HepG2 (cell line): ENCODE results near the gene USP27X. TPM values are rescaled to one million over a fixed set of nuclear protein-coding genes. Genes with fewer than 3 reads are reported as not detected.
A peak's percentile ranks its signal among the peaks of the same experiment; 100 is the strongest.

Experiments
- BATF2 ChIP-seq: sonication (generic); formaldehyde crosslinking; IDR thresholded peaks from 2 replicates; pipeline ENCODE4 v1.8.0; 2022; ENCODE audit warnings: mild to moderate bottlenecking, missing genetic modification reagents, moderate library complexity
- ETV5 ChIP-seq: IDR thresholded peaks from 2 replicates; pipeline ENCODE4 v1.6.1; 2018; ENCODE audit warnings: missing biosample characterization, missing genetic modification reagents, inconsistent platforms, borderline replicate concordance
- GPBP1L1 ChIP-seq: sonication (generic); formaldehyde crosslinking; IDR thresholded peaks from 2 replicates; pipeline ENCODE4 v1.5.0; 2020; ENCODE audit warnings: mild to moderate bottlenecking, missing genetic modification reagents
- IRF1 ChIP-seq: sonication (generic); formaldehyde crosslinking; IDR thresholded peaks from 2 replicates; pipeline ENCODE4 v1.4.0; 2020; ENCODE audit warnings: low read depth, mild to moderate bottlenecking, missing genetic modification reagents
- KLF11 ChIP-seq: IDR thresholded peaks from 2 replicates; pipeline ENCODE4 v1.6.1; 2016; ENCODE audit warnings: missing compliant biosample characterization
- MAFG ChIP-seq: sonication (generic); formaldehyde crosslinking; IDR thresholded peaks from 2 replicates; pipeline ENCODE4 v1.5.1; 2020; ENCODE audit warnings: mild to moderate bottlenecking, missing genetic modification reagents
- MAZ ChIP-seq, 2 experiments: sonication (generic) in 1 of 2; formaldehyde crosslinking in 1 of 2; IDR thresholded peaks; 2 replicates each; pipeline versions ENCODE4 v1.5.0 to v1.6.1; 2012 to 2020; ENCODE audit warnings: low read depth in 2 of 2, mild to moderate bottlenecking in 2 of 2, borderline replicate concordance in 1 of 2, improper control_type of control experiment in 1 of 2, low read length in 1 of 2, missing genetic modification reagents in 1 of 2, moderate library complexity in 1 of 2
- MEF2D ChIP-seq: sonication (generic); formaldehyde crosslinking; IDR thresholded peaks from 2 replicates; pipeline ENCODE4 v1.5.1; 2020; ENCODE audit warnings: mild to moderate bottlenecking, missing genetic modification reagents
- MIER3 ChIP-seq: IDR thresholded peaks from 2 replicates; pipeline ENCODE4 v1.6.1; 2016; ENCODE audit warnings: missing compliant biosample characterization, borderline replicate concordance
- NR2F1 ChIP-seq, 2 experiments: fragments of 450-650 bp in 1 of 2; formaldehyde crosslinking in 1 of 2; IDR thresholded peaks; 2 replicates each; pipeline versions ENCODE4 v1.5.0 to v1.6.1; 2016 to 2020; ENCODE audit warnings: mild to moderate bottlenecking in 1 of 2, missing compliant biosample characterization in 1 of 2, missing genetic modification reagents in 1 of 2, moderate library complexity in 1 of 2
- PREB ChIP-seq: sonication (generic); formaldehyde crosslinking; IDR thresholded peaks from 2 replicates; pipeline ENCODE4 v1.4.0; 2020; ENCODE audit warnings: missing genetic modification reagents
- SCMH1 ChIP-seq: sonication (generic); formaldehyde crosslinking; IDR thresholded peaks from 2 replicates; pipeline ENCODE4 v1.9.0; 2021; ENCODE audit warnings: missing genetic modification reagents, mild to moderate bottlenecking, borderline replicate concordance
- TOPORS ChIP-seq: sonication (generic); formaldehyde crosslinking; IDR thresholded peaks from 2 replicates; pipeline ENCODE4 v1.8.0; 2023; ENCODE audit warnings: mild to moderate bottlenecking, missing genetic modification reagents
- ZBTB26 ChIP-seq: IDR thresholded peaks from 2 replicates; pipeline ENCODE4 v1.6.1; 2016; ENCODE audit warnings: missing compliant biosample characterization, missing genetic modification reagents, borderline replicate concordance
- ZBTB37 ChIP-seq: sonication (generic); formaldehyde crosslinking; IDR thresholded peaks from 2 replicates; pipeline ENCODE4 v1.4.0; 2020; ENCODE audit warnings: mild to moderate bottlenecking, missing genetic modification reagents
- ZNF30 ChIP-seq: sonication (generic); formaldehyde crosslinking; IDR thresholded peaks from 2 replicates; pipeline ENCODE4 v1.5.0; 2020; ENCODE audit warnings: mild to moderate bottlenecking, missing genetic modification reagents
- ZNF557 ChIP-seq: sonication (generic); formaldehyde crosslinking; IDR thresholded peaks from 2 replicates; pipeline ENCODE4 v1.4.0; 2020; ENCODE audit warnings: missing genetic modification reagents
- ZNF614 ChIP-seq: IDR thresholded peaks from 2 replicates; pipeline ENCODE4 v1.6.1; 2018; ENCODE audit warnings: missing biosample characterization, missing genetic modification reagents, inconsistent platforms, borderline replicate concordance
- ZNF639 ChIP-seq: conservative IDR thresholded peaks from 2 replicates; pipeline ENCODE4 v1.6.1; 2018; ENCODE audit warnings: missing genetic modification reagents
- polyA plus RNA-seq, 8 experiments: library from polyadenylated mRNA; depleted of rRNA in 3 of 8; stranded (reverse) in 7 of 8; unstranded in 1 of 8; fragments of >200 nt; fragmentation: Illumina TruSeq in 4 of 8; extraction: Trizol in 4 of 8; gene quantifications; 2 replicates each; pipeline versions ENCODE4 v1.2.1 to v1.2.3, GENCODE V29; 2011 to 2016; ENCODE audit warnings: low read depth in 4 of 8, missing spikeins in 1 of 8, mixed read lengths in 1 of 8; ENCODE audit not compliant: insufficient read depth in 1 of 8
- total RNA-seq, 5 experiments: library from RNA; depleted of rRNA; stranded (reverse); fragments of >200 nt; fragmentation: Illumina TruSeq; extraction: Trizol; gene quantifications; 2 replicates each; pipeline ENCODE4 v1.2.3, GENCODE V29; 2016; ENCODE audit warnings: low read depth in 1 of 5

Gene USP27X
- total and polyA plus RNA-seq, 2 of the 13 experiments (the other 11 are each of a cell fraction or from before 2014, with no cell fraction given), result 7.2 to 9.7 TPM

- TF ChIP-seq PREB (CRISPR knock-in tag) (no peak), GPBP1L1 (no peak), ZNF30 (CRISPR knock-in tag) (no peak), SCMH1 (CRISPR knock-in tag) (no peak), MEF2D (peak; percentile 67; the same call in 1 of the 2 replicates), ZNF614 (CRISPR knock-in tag) (no peak), BATF2 (CRISPR knock-in tag) (no peak), MAZ (IDR thresholded peaks at IDR 0.05; ENCODE audit: borderline replicate concordance, low read depth, low read length) (no peak), MAZ (CRISPR knock-in tag; IDR thresholded peaks at IDR 0.05; ENCODE audit: low read depth) (no peak), ZNF557 (CRISPR knock-in tag) (no peak), ETV5 (CRISPR knock-in tag) (peak; percentile 93; the same call in 1 of the 2 replicates), ZBTB26 (CRISPR knock-in tag) (no peak), KLF11 (no peak), MAFG (CRISPR knock-in tag) (no peak), TOPORS (no peak), ZNF639 (CRISPR knock-in tag) (no peak), IRF1 (CRISPR knock-in tag) (no peak), ZBTB37 (CRISPR knock-in tag) (no peak), NR2F1 (CRISPR knock-in tag; IDR thresholded peaks at IDR 0.05) (no peak), MIER3 (CRISPR knock-in tag) (peak; percentile 74; the same call in 1 of the 2 replicates)
These were observed 1.7 kb upstream of the USP27X start (continued) for GRCh38 chrX:49877397-49878101.
